ENCODE results near the gene TTC16.
"Not testable (repeated sequence)": the region's sequence is repeated elsewhere in the genome, so short reads cannot be mapped to it uniquely, and the experiment has no call there.

The TTC16 gene

GRCh38 chr9:127744398-127745110 is 28.7 kb downstream of the TTC16 start:
- DNase-seq: no peak

DNA sequence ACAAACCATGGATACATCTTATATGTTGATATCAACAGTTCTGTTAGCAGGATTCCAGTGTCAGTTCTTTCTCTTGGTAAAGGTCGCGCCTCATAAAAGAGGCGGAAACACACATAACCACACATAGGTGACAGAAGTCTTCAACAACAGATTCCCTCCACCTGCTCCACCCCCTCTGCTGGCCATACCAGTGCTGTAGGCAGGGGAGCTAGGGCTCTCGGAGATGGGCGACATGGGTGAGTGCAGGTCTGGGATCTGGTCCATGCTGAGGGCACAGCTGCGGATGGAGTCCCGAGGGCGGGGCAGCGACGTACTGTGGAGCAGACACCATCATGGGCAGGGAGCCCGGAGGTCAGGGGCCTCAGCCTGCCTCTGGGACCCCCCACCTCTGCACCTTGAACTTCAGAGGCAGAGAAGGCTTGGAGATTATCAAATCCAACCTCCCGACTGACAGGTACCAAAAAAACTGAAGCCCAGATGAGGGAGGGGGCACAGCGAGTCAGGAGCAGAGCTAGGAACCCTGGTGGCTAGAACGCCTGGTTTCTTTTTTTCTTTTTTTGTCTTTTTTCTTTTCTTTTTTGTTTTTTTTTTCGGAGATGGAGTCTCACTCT is 31.2 kb downstream of the TTC16 start:
- no peak for DNase-seq

GRCh38 chr9:127749090-127749787 is 33.4 kb downstream of the TTC16 start:
- no peak for DNase-seq

DNA sequence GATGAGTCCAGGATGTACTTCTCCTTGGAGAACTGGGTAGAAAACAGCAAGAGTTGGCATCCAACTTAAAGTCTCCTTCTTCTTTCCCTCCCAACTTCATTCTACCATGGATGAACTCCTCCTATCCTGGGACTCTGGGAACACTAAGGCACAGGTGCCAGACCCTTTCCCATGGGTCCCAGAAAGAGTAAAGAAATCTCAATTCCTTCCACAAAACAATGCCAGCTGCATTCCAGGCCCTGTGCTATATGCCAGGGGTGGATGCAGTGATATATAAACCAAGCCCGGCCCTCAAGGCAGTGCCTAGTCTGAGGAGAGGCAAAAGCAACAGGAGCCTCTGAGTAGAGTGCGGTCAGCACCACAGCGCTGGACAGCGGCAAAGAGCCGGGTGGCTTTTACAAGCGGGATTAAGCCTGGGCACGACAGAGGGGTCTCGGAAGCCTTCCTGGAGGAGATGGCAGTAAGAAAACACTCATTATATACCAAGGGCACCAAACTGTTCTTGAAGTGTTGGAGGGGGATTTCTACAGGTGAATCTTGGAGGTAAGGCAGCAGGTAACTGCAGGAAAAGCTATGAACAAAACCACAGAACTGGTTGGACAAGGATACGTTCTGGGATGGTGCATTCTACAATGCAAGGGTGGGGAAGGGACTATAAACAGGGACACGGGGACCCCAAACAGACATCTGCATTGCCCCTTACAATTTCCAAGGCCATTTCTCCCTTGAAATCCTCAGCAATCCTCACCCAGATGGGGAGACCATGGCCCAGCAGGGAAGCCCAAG is 35.6 kb downstream of the TTC16 start:
- no peak for DNase-seq

- no peak for DNase-seq
Measured at GRCh38 chr9:127753148-127753547, 37.3 kb downstream of the TTC16 start.

GRCh38 chr9:127753622-127754021 is 37.7 kb downstream of the TTC16 start:
- DNase-seq: no peak

GRCh38 chr9:127754099-127755060 is 38.5 kb downstream of the TTC16 start:
- DNase-seq: no peak

GRCh38 chr9:127755061-127756060 is 39.5 kb downstream of the TTC16 start:
- DNase-seq: no peak

DNA sequence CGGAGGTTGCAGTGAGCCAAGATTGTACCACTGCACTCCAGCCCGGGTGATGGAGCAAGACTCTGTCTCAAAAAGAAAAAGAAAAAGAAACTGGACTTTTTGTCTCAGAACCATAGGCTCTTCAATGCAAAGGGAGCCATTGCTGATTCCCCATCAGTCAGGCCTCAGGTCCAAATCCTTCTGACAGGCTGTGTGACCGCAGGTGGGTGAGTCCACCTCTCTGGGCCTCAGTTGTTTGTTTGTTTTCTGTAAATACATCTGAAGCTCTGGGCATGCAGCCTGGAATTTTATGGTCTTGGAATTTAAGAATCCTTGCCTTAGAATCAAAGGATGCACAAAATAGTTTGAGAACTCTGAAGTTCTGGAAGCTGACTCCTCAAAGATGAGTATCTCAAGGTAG is 40.4 kb downstream of the TTC16 start:
- no peak for DNase-seq

- not testable (repeated sequence) for DNase-seq
Measured at GRCh38 chr9:127756776-127757175, 40.9 kb downstream of the TTC16 start.

DNA sequence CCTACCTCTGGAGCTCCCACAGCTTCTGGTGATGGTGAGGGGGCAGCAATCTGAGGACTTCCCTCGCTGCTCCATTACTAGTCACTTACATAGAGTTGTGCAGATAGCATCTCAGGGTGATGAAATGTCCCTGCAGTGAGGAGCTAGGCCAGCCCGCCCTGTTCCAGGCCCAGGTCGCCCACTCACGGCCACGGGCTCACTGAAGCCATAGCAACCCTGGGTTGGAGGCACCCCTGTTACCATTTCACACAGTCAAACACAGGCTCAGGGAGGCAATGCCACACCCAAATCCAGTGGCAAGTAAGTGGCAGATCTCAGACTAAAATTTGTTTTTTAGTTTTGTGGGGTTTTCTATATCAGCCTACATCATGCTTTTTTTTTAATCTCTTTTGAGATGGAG is 43.0 kb downstream of the TTC16 start:
- no peak for DNase-seq

DNA sequence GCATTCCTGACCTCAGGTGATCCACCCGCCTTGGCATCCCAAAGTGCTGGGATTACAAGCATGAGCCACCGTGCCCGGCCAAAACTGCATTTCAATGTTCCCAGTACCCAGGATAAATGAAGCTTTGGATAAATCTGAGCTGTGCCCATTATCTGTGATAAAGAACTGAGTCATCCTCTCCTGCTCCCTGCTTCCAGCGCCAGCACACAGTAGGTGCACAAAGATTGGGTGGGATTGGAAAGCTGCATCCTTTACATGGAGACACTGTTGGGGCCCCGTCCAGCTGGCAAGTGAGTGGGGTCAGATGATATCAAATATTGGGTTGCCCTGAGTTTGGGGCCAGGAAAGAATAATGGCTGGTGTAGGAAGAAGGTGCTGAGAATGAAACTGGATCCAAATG is 45.2 kb downstream of the TTC16 start:
- DNase-seq: no peak

GRCh38 chr9:127761491-127761956 is 45.6 kb downstream of the TTC16 start:
- no peak for DNase-seq

DNA sequence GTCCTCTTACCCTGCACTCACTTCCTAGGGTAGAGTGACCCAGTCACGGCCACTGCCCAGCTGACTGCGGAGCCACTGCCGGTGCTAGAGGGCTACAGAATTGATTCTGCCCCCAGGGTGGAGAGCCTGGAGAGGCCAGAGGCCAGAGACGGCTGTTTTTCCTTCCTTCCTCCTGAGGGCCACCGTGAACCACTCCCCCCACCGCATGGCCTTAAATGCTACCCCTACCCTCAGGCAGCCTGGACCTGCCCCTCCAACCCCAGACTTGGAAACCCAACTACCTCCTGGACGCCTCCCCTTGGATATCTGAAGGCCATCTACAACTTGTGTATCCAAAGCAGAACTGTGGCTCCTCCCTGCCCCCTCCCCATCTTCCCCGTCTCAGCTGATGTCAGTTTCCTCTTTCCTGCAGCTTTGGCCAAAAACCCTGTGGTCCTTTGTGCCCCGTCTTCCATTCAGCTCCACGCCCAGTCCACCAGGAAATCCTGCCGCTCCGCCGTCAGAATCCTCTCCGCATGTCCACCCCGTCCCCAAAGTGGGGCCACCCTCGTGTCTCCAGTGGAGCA is 46.3 kb downstream of the TTC16 start:
- DNase-seq: no peak

GRCh38 chr9:127763918-127764384 is 48.1 kb downstream of the TTC16 start:
- no peak for DNase-seq

GRCh38 chr9:127765418-127765817 is 49.5 kb downstream of the TTC16 start:
- no peak for DNase-seq

GRCh38 chr9:127767410-127767809 is 51.5 kb downstream of the TTC16 start:
- no peak for DNase-seq

DNA sequence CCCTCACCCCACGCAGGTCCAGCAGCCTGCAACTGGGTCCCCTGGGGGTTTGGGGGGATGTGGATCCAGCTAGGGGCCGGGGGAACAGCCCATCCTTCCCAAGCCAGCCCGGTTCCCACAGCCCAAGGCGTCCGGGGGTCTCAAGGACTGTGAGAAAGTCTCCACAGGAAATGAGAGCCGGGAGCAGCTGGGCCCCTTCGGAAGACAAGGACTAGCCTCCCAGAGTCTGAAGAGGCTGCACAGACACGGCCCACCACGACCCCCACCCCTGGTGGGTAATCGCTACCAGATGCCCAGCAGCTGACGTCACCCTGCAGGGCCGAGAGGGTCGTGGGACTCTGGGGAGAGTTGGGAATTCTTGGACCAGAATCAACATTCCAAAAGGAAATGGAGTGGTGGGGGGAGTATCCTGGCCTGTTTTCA is 52.0 kb downstream of the TTC16 start:
- DNase-seq: no peak

DNA sequence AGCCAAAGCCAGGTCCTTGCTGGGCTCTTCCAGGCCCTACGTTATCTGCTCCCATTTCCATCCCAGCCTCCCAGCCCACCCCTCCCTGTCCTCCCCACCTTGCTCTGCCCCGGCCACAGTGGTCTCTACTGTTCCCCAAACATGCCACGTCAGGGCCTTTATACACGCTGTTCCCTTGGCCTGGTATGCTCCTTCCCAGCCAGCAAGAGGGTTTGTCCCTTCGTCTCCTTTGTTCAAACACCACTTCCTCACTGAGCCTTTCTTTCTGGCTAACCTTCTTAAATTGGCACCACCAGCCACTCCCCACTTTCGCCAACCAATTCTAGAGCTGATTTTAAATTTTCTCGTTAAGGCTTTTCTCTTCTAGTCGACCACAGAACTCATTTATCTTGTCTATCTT is 52.8 kb downstream of the TTC16 start:
- DNase-seq: no peak

DNA sequence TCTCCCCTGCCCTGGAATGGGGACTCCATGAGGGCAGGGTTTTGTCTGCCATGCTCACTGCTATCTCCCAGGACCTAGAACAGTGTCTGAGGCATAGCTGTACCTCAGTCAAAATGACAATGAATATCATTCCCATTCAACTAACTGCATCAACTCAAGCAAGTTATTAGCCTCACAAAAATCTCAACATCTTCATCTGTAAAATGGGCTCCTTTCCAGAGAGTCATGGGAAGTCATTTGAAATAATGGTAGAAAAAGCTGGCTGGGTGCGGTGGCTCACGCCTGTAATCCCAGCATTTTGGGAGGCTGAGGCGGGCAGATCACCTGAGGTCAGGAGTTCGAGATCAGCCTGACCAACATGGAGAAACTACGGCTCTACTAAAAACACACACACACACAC is 53.2 kb downstream of the TTC16 start:
- no peak for DNase-seq

Data from activated CD4-positive, CD25-positive, alpha-beta regulatory T cell treated with anti-CD3 and anti-CD28 coated beads, Interleukin-2, amount 50 U/mL, for 72 hours (primary cell).